ENCODE results near the gene OPRPN. TPM values are rescaled to one million over a fixed set of nuclear protein-coding genes. Genes with fewer than 3 reads are reported as not detected.

OPRPN gene
- total and polyA plus RNA-seq, 9 of the 15 experiments (the other 6 are each of a cell fraction or from before 2014, with no cell fraction given) = not detected

DNA sequence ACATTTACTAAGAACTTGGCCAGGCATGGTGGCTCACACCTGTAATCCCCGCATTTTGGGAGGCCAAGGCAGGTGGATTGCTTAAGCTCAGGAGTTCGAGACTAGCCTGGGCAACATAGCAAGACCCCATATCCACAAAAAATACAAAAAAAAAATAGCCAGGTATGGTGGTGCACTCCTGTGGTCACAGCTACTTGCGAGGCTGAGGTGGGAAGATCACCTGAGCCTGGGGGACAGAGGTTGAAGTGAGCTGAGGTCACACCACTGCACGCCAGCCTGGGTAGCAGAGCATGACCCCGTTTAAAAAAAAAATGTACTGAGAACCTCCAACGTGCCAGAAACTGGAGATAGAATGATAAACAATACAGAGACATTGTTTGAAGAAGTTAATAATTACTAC is 8.0 kb downstream of the OPRPN start (continued):
- TF ChIP-seq SMAD3 (CRISPR knock-in tag; conservative IDR thresholded peaks at IDR 0.05) (no peak), SETDB1 (IDR thresholded peaks at IDR 0.05; ENCODE audit: low read length) (no peak), NRF1 (conservative IDR thresholded peaks at IDR 0.05 in 1 of 2, IDR thresholded peaks at IDR 0.05 in 1 of 2) (no peak), JUNB (CRISPR knock-in tag; conservative IDR thresholded peaks at IDR 0.05) (no peak), EHMT2 (IDR thresholded peaks at IDR 0.05) (no peak), ZNF766 (CRISPR knock-in tag; conservative IDR thresholded peaks at IDR 0.05) (no peak)
- TF ChIP-seq, protein P1, sequence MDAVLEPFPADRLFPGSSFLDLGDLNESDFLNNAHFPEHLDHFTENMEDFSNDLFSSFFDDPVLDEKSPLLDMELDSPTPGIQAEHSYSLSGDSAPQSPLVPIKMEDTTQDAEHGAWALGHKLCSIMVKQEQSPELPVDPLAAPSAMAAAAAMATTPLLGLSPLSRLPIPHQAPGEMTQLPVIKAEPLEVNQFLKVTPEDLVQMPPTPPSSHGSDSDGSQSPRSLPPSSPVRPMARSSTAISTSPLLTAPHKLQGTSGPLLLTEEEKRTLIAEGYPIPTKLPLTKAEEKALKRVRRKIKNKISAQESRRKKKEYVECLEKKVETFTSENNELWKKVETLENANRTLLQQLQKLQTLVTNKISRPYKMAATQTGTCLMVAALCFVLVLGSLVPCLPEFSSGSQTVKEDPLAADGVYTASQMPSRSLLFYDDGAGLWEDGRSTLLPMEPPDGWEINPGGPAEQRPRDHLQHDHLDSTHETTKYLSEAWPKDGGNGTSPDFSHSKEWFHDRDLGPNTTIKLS (IDR thresholded peaks at IDR 0.05; ENCODE audit: borderline replicate concordance, low read depth) = no peak
- TF ChIP-seq, protein P2, sequence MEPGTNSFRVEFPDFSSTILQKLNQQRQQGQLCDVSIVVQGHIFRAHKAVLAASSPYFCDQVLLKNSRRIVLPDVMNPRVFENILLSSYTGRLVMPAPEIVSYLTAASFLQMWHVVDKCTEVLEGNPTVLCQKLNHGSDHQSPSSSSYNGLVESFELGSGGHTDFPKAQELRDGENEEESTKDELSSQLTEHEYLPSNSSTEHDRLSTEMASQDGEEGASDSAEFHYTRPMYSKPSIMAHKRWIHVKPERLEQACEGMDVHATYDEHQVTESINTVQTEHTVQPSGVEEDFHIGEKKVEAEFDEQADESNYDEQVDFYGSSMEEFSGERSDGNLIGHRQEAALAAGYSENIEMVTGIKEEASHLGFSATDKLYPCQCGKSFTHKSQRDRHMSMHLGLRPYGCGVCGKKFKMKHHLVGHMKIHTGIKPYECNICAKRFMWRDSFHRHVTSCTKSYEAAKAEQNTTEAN (CRISPR knock-in tag; IDR thresholded peaks at IDR 0.05) = no peak

DNA sequence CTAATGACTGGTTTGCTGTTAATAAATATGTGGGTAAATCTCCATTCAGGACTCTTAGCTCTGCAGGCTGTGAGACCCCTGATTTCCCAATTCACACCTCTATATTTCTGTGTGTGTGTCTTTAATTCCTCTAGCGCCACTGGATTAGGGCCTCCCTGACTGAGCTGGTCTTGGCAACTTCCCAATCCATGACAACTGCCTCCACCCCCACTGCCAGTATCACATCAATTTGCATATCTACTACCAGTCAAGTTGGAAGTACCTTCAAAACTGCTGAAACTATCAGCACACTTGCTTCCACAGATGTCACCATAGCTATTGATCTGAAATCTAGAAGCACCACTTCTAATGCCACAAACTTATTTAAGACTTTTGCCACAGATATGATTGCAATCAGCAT is 27.6 kb downstream of the OPRPN start:
- Histone ChIP-seq H3K9me1 (ENCODE audit: control insufficient read depth, insufficient read depth, low read length) (no peaks in the 10 kb centered on the region), H3K9me3 (replicated peaks; ENCODE audit: control insufficient read depth, insufficient read depth, low read depth, low read length) (no peaks in the 10 kb centered on the region), H3K9ac (ENCODE audit: insufficient read depth in 1 of 2, low read depth in 2 of 2, low read length in 2 of 2) (no peak overlapping the region), H3K79me2 (ENCODE audit: control insufficient read depth, insufficient read depth, low read length) (no peaks in the 10 kb centered on the region), H3K27ac (ENCODE audit: extremely low read depth, low read depth, low read length) (no peak overlapping the region), H3K4me2 (ENCODE audit: insufficient read depth, low read length) (no peak overlapping the region), H3K4me3 (no peak overlapping the region), H3K4me1 (replicated peaks in 1 of 2; ENCODE audit: control insufficient read depth in 2 of 2, insufficient read depth in 2 of 2, low read length in 2 of 2) (no peaks in the 10 kb centered on the region), H3K27me3 (ENCODE audit: control insufficient read depth in 2 of 2, insufficient read depth in 2 of 2, low read length in 2 of 2) (no peaks in the 10 kb centered on the region), H4K20me1 (replicated peaks; ENCODE audit: control insufficient read depth, insufficient read depth, low read length) (no peaks in the 10 kb centered on the region), H2AFZ (ENCODE audit: low read depth, low read length) (no peak overlapping the region), H3K36me3 (ENCODE audit: control insufficient read depth, insufficient read depth, low read length) (no peaks in the 10 kb centered on the region)
- WGBS (ENCODE audit: insufficient coverage, low coverage, missing lambda C conversion rate) = 0% methylated on average over 1 of the region's 1 CpG
- ATAC-seq (no peak), FAIRE-seq (no peak), DNase-seq (ENCODE audit: extremely low read depth in 1 of 4, low spot score in 3 of 4) (no peak)
- no TSS peak for BruUV-seq (replicated peaks)
- in situ Hi-C loops (cut with MboI) (no loop called here), intact Hi-C loops (cut with micrococcal nuclease) (no loop called here)
- POLR2A ChIA-PET = interaction anchor here (0.8 kb wide), 1 partner anchor 23 kb away, joined by 3 read pairs; no protein-coding TSS in a partner anchor
- CTCF ChIA-PET (ENCODE audit: low intra/inter-chr PET ratio) = no interaction called here
- no peak for TF ChIP-seq ZNF23 (CRISPR knock-in tag; IDR thresholded peaks at IDR 0.05)
- no peak for TF ChIP-seq TEAD2 (tag; IDR thresholded peaks at IDR 0.05)
- TF ChIP-seq EP400 (IDR thresholded peaks at IDR 0.05) = no peak
- TF ChIP-seq ZNF79 (CRISPR knock-in tag; IDR thresholded peaks at IDR 0.05; ENCODE audit: low read depth) = no peak
- TF ChIP-seq, protein P3, sequence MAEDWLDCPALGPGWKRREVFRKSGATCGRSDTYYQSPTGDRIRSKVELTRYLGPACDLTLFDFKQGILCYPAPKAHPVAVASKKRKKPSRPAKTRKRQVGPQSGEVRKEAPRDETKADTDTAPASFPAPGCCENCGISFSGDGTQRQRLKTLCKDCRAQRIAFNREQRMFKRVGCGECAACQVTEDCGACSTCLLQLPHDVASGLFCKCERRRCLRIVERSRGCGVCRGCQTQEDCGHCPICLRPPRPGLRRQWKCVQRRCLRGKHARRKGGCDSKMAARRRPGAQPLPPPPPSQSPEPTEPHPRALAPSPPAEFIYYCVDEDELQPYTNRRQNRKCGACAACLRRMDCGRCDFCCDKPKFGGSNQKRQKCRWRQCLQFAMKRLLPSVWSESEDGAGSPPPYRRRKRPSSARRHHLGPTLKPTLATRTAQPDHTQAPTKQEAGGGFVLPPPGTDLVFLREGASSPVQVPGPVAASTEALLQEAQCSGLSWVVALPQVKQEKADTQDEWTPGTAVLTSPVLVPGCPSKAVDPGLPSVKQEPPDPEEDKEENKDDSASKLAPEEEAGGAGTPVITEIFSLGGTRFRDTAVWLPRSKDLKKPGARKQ (CRISPR knock-in tag; IDR thresholded peaks at IDR 0.05) = no peak
- TF ChIP-seq, protein P4, sequence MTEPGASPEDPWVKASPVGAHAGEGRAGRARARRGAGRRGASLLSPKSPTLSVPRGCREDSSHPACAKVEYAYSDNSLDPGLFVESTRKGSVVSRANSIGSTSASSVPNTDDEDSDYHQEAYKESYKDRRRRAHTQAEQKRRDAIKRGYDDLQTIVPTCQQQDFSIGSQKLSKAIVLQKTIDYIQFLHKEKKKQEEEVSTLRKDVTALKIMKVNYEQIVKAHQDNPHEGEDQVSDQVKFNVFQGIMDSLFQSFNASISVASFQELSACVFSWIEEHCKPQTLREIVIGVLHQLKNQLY (CRISPR knock-in tag; conservative IDR thresholded peaks at IDR 0.05) = no peak
